ENCODE data around the gene IL16.

DNA sequence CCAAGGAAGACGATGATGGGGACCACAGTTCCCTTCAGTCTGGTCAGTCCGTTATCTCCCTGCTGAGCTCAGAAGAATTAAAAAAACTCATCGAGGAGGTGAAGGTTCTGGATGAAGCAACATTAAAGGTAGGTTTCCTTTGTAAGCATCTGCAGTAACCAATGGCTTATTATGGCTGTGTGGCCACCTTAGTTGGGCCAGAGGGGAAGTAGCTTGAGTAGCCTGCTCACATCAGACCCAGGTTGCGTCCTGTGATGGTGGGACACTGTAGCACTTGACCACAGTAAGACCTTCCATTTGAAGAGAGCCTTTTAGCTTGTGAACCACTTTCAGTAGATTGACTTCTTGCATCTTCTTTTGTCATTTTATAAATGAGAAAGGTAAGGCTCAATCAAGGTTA lies 104.7 kb downstream of the IL16 start:
- TF ChIP-seq, protein P1, sequence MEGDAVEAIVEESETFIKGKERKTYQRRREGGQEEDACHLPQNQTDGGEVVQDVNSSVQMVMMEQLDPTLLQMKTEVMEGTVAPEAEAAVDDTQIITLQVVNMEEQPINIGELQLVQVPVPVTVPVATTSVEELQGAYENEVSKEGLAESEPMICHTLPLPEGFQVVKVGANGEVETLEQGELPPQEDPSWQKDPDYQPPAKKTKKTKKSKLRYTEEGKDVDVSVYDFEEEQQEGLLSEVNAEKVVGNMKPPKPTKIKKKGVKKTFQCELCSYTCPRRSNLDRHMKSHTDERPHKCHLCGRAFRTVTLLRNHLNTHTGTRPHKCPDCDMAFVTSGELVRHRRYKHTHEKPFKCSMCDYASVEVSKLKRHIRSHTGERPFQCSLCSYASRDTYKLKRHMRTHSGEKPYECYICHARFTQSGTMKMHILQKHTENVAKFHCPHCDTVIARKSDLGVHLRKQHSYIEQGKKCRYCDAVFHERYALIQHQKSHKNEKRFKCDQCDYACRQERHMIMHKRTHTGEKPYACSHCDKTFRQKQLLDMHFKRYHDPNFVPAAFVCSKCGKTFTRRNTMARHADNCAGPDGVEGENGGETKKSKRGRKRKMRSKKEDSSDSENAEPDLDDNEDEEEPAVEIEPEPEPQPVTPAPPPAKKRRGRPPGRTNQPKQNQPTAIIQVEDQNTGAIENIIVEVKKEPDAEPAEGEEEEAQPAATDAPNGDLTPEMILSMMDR (IDR thresholded peaks at IDR 0.05 in 8 of 11, conservative IDR thresholded peaks at IDR 0.05 in 3 of 11) = no peak
- TF ChIP-seq POLR2A (IDR thresholded peaks at IDR 0.05) = no peak
- no peak for TF ChIP-seq POLR2AphosphoS5 (IDR thresholded peaks at IDR 0.05)
